HEK293 (cell line): ENCODE measurements around the gene IGSF11.
A peak's percentile ranks its signal among the peaks of the same experiment; 100 is the strongest.

ENCODE experiments used
- CTCF ChIA-PET: fragments of 350-600 bp; formaldehyde crosslinking; extraction: SDS; loops from one replicate; lab custom pipeline; 2021; ENCODE audit warnings: antibody characterized with exemption; lab: Yijun Ruan, JAX
- POLR2A ChIA-PET: fragments of 300-600 bp; formaldehyde crosslinking; extraction: SDS; loops from one replicate; lab custom pipeline; 2020; ENCODE audit warnings: antibody characterized with exemption, inconsistent platforms; lab: Yijun Ruan, JAX
- H3K27ac ChIP-seq: fragments of 200-500 bp; sonication (Bioruptor generic); 2 replicates; pipeline ENCODE4 v1.5.1; 2014; ENCODE audit warnings: low read depth, low read length, control low read depth, inconsistent platforms; ENCODE audit errors: extremely low read depth
- H3K36me3 ChIP-seq, 2 experiments: fragments of 200-500 bp in 1 of 2; sonication (Bioruptor generic) in 1 of 2; 1 replicate in 1 of 2; 2 replicates in 1 of 2; pipeline ENCODE4 v1.5.1; 2014 to 2017; ENCODE audit warnings: inconsistent platforms in 2 of 2, low read length in 2 of 2; ENCODE audit not compliant: control insufficient read depth in 2 of 2, insufficient read depth in 1 of 2
- H3K4me1 ChIP-seq: fragments of 200-500 bp; sonication (Bioruptor generic); 2 replicates; pipeline ENCODE4 v1.5.1; 2014; ENCODE audit warnings: mild to moderate bottlenecking, low read length, inconsistent platforms; ENCODE audit not compliant: control insufficient read depth, insufficient read depth
- H3K4me3 ChIP-seq: 2 replicates; pipeline ENCODE4 v1.5.1; 2011; ENCODE audit warnings: low read depth, mild to moderate bottlenecking, control low read depth, low read length, moderate library complexity
- H3K9me3 ChIP-seq: fragments of 200-500 bp; sonication (Bioruptor generic); 2 replicates; pipeline ENCODE4 v1.5.1; 2014; ENCODE audit warnings: low read depth, low read length, inconsistent platforms; ENCODE audit not compliant: control insufficient read depth, insufficient read depth
- KLF9 ChIP-seq: fragments of 450-650 bp; formaldehyde crosslinking; IDR thresholded peaks from 2 replicates; pipeline ENCODE4 v1.5.1; 2016; ENCODE audit warnings: missing biosample characterization, missing genetic modification characterization, low read depth
- PRDM4 ChIP-seq: fragments of 450-650 bp; formaldehyde crosslinking; IDR thresholded peaks from 2 replicates; pipeline ENCODE4 v1.5.1; 2017; ENCODE audit warnings: missing biosample characterization, missing genetic modification characterization
- REST ChIP-seq: fragments of 450-650 bp; formaldehyde crosslinking; IDR thresholded peaks from 2 replicates; pipeline ENCODE4 v1.5.1; 2016; ENCODE audit warnings: missing biosample characterization, missing genetic modification characterization
- SETDB1 ChIP-seq: IDR thresholded peaks from one replicate; pipeline ENCODE4 v1.6.1; 2017; ENCODE audit warnings: mild to moderate bottlenecking, low read length, moderate library complexity, mixed read lengths; ENCODE audit not compliant: insufficient read length
- ZNF184 ChIP-seq: fragments of 450-650 bp; IDR thresholded peaks from 2 replicates; pipeline ENCODE4 v1.5.1; 2018; ENCODE audit warnings: missing biosample characterization, mild to moderate bottlenecking, missing genetic modification characterization
- ZNF214 ChIP-seq: fragments of 450-650 bp; formaldehyde crosslinking; IDR thresholded peaks from 2 replicates; pipeline ENCODE4 v1.5.1; 2017; ENCODE audit warnings: missing biosample characterization, mild to moderate bottlenecking, missing genetic modification characterization, borderline replicate concordance
- ZNF350 ChIP-seq: fragments of 450-650 bp; formaldehyde crosslinking; IDR thresholded peaks from 2 replicates; pipeline ENCODE4 v1.5.0; 2017; ENCODE audit warnings: missing biosample characterization, mild to moderate bottlenecking, missing genetic modification characterization
- ZNF394 ChIP-seq: fragments of 450-650 bp; formaldehyde crosslinking; IDR thresholded peaks from 2 replicates; pipeline ENCODE4 v1.5.1; 2016; ENCODE audit warnings: missing biosample characterization, missing genetic modification characterization, mild to moderate bottlenecking, moderate library complexity, borderline replicate concordance
- ZNF513 ChIP-seq: fragments of 450-650 bp; IDR thresholded peaks from 2 replicates; pipeline ENCODE4 v1.5.1; 2018; ENCODE audit warnings: missing biosample characterization, missing genetic modification characterization
- ZSCAN16 ChIP-seq: fragments of 450-650 bp; formaldehyde crosslinking; IDR thresholded peaks from 2 replicates; pipeline ENCODE4 v1.5.1; 2016; ENCODE audit warnings: missing biosample characterization, missing genetic modification characterization
- ZSCAN30 ChIP-seq: fragments of 450-650 bp; IDR thresholded peaks from 2 replicates; pipeline ENCODE4 v1.5.1; 2018; ENCODE audit warnings: missing biosample characterization, mild to moderate bottlenecking, missing genetic modification characterization, moderate library complexity
- TF ChIP-seq, protein P1 (sequence below): fragments of 450-650 bp; formaldehyde crosslinking; IDR thresholded peaks from 2 replicates; pipeline ENCODE4 v1.5.1; 2016; ENCODE audit warnings: missing biosample characterization, missing genetic modification characterization

The IGSF11 gene

DNA sequence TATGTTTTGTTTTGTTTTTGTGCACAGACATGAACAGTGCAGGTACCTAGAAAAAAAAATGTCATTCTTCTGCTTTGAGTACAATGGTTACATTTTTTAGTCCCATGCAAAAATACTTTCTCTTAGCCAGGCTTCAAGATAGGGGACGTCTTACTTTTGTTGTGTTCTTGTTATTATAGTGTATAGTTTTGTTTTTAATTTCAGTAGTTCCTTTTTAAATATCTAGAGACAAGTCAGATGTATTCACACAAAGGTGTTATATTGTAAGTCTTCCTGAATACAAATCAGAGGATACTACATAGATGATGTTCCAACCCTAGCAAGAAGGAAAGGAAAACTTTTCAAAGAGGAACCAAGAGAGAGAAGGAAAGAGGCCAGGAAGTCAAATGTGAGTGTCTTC, 28.8 kb upstream of the IGSF11 start (continued):
- TF ChIP-seq, protein P1, sequence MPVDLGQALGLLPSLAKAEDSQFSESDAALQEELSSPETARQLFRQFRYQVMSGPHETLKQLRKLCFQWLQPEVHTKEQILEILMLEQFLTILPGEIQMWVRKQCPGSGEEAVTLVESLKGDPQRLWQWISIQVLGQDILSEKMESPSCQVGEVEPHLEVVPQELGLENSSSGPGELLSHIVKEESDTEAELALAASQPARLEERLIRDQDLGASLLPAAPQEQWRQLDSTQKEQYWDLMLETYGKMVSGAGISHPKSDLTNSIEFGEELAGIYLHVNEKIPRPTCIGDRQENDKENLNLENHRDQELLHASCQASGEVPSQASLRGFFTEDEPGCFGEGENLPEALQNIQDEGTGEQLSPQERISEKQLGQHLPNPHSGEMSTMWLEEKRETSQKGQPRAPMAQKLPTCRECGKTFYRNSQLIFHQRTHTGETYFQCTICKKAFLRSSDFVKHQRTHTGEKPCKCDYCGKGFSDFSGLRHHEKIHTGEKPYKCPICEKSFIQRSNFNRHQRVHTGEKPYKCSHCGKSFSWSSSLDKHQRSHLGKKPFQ: no peak
- no peak for TF ChIP-seq ZNF350 (tag by site-specific recombination)
- no peak for TF ChIP-seq PRDM4 (tag by site-specific recombination)
- TF ChIP-seq ZNF394 (tag by site-specific recombination): no peak
- TF ChIP-seq, all 188 proteins: peak for 0

DNA sequence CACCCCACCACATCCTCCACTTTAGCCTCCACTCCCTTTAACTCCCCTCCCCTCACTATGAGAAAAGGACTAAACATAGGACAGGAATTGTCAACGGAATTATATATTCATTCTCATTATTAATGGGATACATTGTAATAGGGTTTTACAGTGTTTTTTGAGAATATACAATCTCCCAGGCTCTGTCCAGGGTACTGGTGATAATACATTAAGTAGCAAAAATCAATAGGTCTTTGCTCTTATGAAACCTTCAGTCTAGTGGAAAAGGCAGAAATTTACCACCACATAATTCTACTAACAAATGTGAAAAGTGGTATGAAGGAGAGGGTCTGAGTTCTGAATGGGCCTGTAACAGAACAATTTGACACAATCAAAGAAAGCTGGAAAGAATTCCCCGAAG, 28.2 kb upstream of the IGSF11 start:
- POLR2A ChIA-PET: no interaction called here
- no peaks in the 10 kb centered on the region for H3K4me1 ChIP-seq
- no peaks in the 10 kb centered on the region for H3K9me3 ChIP-seq
- TF ChIP-seq KLF9 (no peak), REST (tag by site-specific recombination) (peak; percentile 32; the same call in 1 of the 2 replicates), ZNF184 (tag by site-specific recombination) (no peak)
- CTCF ChIA-PET: no interaction called here
- H3K4me3 ChIP-seq: no peak overlapping the region
- H3K27ac ChIP-seq: no peak overlapping the region
- no peaks in the 10 kb centered on the region for H3K36me3 ChIP-seq

DNA sequence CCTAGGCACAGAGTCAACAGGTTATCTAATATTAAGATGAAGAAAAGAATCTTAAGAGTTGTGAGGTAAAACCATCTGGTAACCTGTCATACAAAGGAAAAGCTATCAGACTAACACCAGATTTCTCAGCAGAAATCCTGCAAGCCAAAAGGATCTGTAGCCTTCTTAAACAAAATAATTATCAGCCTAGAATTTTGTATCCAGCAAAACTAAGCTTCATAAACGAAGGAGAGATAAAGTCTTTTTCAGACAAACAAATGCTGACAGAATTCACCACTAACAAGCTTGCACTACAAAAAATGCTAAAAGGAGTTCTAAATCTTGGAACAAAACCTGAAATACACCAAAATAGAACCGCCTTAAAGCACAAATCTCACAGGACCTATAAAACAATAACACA, 9.9 kb upstream of the IGSF11 start:
- ChIA-PET POLR2A (no interaction called here), CTCF (no interaction called here)
- Histone ChIP-seq H3K36me3 (no peaks in the 10 kb centered on the region), H3K4me3 (no peak overlapping the region), H3K9me3 (no peaks in the 10 kb centered on the region), H3K4me1 (no peaks in the 10 kb centered on the region), H3K27ac (no peak overlapping the region)
- TF ChIP-seq ZNF513 (tag by site-specific recombination) (no peak), ZSCAN16 (tag by site-specific recombination) (no peak), ZNF214 (tag by site-specific recombination) (no peak), ZSCAN30 (tag by site-specific recombination) (no peak), SETDB1 (peak; percentile 82)
